ENCODE data around the gene BIN1.
"Not testable (repeated sequence)": the region's sequence is repeated elsewhere in the genome, so short reads cannot be mapped to it uniquely, and the experiment has no call there.

Gene BIN1

DNA sequence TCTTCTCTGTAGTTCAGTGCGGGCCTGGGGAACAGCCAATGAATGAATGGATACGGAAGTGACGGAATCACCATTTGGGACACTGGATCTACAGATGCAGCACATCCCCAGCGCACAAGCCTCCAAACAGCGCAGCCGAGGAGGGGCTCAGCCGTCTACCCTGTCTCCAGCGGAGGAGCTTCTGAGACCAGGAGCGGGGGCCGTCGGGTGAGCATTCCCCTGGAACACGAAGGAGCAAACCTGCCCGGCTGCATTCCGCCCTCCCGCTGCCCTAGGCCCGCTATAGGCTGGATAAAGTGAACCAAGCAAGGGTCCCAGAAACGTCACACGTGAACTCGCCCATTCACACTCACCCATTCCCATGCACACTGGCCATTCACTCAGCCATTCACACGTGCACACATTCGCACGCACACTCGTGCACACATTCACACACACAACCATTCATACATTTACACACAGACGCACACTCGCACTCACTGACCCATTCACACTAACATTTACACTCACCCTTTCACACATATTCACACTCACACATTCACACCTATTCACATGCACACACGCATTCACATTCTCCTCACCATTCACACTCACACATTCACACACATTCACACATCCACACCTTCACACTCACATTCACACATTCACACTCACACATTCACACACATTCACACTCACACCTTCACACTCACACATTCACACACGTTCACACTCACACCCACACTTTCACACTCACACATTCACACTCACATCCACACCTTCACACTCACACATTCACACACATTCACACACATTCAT lies 63.4 kb downstream of the BIN1 start:
- no peak for DNase-seq

DNA sequence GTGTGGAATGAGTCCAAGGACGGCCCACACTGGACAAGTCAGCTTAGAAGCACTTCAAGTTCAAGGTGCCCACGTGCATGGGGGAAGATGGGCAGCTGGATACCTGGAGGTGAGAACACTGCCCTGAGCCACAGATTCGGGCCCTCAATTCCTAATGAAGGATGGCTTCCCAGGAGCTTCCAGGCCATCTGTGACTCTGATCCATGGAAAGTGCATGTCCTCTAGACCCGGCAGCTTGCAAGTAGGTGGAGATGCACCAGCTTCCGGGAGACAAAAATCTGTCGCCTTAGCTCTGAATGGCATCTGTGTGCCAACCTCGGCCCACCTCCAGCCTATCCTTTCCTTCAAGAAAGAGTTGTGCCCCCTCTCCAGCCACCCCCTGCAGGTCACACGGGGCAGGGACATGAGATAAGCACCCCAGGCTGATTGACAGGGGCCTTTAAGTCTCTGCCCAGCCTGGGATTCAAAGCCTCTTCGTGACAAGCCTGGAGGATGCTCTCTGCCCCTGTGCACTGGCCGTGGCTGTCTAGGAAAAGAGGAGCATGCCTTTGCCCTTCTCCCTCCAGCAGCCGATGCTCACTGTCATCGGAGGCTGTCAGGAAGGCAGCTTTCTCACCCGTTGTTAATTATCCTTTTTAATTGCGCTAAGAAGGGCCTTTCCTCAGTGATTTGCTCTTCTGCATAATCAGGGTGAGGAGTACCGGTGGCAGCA lies 65.5 kb downstream of the BIN1 start:
- DNase-seq, result no peak

DNA sequence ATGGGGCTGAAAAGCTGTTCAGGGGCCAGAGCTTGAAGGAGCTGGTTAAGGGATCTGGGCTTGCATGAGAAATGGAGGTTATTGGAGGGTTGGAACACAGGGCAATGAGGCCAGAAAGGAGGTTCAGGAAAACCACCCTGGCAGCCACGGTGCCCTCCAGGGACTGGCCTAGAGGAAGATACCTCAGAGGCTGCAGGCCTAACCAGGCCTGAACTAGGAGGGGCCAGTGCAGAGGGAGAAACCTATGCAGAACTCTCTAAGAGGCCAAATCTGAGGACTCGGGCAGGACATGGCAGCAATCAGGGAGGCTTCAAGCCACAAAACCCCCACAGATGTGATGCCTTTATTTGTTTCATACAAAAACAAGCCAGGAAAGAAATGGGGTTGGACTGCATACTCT lies 66.8 kb downstream of the BIN1 start:
- no peak for DNase-seq

DNA sequence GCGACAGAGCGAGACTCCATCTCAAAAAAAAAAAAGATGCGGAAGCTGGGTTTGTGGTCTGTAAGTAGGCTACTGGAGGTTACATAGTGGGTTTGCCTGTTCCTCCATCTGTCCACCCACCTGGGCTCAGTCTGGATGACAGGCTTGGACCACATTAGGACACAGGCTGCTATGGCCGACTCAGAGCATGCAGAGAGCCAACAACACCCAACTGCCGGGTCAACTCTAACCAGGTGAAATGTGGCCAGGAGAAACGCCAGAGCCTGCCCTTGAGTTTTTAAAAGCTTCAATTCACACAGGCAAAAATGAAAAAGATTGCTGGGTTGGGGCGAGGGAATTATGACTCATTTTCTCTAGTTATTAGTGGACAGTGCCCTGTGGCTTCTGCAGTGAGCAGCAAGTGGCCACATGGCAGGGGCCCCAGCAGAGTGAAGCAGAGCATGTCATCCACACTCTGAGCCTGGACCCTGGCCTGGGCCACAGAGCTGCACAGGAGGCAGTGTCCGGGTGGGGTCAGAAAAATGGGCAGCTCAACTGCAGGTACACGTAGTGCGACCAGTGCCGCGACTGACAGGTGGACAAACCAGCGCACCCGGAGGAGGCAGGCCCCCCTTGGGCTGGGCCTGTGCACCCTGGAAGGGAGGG lies 67.4 kb downstream of the BIN1 start:
- no peak for DNase-seq

DNA sequence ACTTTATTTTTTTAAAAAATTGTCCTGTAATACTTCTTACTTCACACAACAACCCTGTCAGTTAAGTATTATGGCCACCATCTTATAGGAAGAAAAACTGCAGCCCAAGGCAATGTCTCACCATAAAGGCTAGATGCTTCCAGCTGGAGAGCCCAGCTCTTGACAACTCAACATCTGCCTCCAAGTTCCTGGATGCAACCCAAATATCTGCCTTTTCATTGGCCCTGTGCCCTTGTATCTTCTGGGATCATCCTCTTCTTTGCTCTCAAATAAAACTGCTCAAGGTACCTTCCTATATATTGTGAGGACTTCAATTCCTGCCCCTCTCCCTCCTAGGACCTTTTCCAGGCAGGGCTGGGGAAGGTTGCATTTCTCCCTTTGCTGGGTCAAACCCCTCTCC lies 69.5 kb downstream of the BIN1 start:
- no peak for DNase-seq

DNA sequence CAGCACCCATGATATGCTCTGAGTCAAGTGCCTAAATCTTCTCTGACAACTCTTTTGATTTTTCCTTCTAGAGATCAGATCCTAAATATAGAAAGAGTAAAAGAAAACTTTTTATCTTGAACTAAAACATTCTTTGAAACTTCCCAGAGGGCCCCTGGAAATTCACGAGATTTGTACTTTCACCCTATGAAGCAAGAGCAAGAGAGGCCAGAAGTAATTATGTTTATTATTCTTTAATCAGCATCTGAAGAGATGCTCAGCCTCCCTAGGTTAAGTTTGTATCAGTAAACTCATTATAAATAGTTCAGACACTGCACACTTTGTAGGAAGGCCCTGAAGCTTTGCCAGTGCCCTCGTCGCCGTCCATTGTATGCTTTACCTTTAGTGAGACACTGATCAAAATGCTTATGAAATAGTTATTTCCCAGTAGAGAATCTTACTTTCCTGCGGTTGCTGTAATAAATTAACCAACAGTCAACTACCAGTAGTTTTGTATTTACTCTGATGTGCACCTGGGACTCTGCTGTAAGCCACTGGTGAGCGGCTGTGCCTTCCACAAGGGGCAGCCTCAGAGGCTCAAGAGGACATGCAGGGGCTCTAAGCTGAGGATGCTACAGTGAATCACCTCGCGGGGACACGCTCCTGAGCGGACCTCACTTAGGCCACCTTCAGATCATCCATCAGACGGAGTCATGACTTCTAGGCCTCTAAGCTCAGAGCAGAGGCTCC lies 71.9 kb downstream of the BIN1 start:
- DNase-seq, result no peak

DNA sequence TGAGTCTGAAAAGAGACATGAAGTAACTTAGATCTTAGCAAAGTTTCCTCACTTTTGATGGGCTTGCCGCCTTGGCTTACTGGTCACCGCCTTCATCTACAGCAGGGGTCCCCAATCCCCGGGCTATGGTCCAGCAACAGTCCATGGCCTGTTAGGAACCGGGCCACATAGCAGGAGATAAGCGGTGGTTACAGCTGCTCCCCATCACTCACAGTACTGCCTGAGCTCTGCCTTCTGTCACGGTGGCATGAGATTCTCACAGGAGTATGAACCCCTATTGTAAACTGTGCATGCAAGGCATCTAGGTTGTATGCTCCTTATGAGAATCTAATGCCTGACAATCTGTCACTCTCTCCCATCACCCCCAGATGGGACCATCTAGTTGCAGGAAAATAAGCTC lies 72.9 kb downstream of the BIN1 start:
- DNase-seq, result no peak

DNA sequence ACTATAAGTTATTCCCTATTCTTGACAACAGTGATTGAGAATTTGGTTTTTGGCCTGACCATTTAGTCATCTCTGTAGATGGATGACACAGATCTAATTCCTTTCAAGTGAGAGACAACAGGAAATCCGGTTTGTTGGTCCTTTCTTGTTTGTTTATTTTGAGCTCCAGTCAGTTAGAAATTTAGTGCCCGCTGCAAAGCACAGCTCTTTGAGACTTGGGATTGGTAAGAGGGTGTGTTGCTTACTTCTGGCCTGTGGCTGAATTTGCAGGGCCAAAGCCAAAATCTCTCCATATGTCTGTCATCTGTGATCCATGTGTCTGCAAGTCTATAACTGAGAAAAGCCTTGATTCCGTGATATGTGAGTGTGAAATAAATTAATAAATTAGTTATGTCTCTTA lies 74.3 kb downstream of the BIN1 start:
- no peak for DNase-seq

DNA sequence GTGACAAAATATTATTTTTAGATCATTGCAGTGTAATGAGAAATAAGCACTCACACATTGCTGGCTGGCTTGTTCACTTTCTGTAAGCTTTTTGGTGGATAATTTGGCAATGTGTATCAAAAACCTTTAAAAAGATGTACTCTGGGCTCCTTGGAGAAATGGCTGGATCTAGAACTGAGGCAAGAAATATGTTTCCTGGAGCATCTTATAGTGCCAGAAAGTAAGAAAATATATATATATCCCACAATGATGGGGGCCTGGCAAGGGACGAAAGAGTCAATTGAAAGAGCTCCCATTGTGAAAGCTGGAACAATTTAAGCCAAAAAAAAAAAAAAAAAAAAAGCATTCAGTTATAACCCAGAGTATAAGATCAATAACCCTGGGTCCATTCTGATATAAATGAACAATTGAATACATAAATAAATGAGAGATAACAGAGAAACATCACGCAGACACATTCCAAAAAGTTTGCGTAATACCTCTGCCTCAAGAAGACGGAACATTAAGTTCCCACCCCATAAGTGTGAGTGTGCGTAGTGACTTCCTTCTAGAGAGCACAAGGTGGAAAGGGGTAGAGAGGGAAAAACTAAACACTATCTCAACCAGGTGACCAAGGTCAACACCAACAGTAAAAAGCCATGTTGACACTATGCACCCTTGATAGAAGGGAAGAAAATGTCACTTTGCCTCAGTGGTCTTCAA lies 77.5 kb downstream of the BIN1 start:
- DNase-seq, result no peak

DNA sequence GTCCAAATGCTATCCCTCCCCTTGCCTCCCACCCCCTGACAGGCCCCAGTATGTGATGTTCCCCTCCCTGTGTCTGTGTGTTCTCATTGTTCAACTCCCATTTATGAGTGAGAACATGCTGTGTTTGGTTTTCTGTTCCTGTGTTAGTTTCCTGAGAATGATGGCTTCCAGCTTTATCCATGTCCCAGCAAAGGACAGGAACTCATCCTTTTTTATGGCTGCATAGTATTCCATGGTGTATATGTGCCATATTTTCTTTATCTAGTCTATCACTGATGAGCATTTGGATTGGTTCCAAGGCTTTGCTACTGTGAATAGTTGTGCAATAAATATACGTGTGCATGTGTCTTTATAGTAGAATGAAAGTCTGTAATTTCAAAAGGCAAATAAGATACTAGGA lies 78.2 kb downstream of the BIN1 start:
- not testable (repeated sequence) for DNase-seq

DNA sequence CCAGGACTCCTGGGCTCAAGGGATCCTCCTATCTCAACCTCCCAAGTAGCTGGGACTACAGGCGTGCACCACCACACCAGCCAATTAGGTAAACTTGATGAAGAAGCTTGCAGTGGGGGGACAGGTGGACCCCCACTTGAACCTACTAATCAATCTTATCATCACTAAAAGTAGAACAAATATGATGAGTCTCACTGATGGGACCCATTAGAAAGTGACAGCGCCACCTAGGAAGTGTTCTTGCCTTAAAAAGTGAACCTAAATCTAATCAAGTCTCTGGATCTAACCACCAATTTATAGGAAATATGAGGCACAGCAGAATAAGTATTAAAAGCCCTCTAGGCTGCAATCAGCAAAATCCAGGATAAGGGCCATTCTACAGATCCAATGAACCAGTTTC lies 79.2 kb downstream of the BIN1 start:
- DNase-seq, result no peak

DNA sequence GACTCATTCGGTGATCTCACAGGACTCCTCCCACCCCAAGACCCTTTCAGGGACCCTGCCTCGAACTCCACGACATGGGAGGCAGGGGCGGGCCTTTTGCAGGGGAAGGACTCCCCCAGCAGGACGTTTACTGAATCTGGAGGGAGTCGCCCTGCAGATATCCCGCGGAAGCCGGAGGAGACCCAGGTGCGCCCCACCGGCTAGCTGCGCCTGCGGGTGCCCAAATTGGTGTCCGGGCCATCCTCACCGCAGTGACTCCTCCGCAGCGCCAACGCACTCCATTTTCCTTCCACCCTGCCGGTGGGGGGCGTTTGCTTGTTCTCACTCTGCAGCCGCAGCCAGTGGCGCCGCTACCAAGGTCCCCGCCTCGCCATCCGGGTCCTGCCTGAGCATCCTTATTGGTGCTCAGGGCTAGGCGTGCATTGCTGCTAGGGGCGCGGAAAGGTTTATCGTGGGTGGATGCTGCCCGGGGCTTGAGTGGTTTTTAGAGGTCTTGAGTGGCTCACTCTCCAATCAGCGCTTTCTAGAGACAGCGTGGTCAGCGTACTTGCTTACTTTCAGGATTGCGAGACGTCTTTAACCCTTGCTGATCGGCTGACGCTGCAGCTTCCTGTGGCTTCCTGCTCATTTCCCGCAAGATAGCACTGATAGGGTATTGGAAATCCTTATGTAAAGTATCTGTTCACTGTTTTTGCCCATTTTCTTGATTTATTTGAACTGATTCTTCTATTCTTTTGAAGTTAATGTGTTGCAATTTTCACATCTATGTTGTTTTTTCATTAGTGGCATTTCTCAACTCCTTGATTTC lies 81.4 kb downstream of the BIN1 start:
- peak; percentile 65 for DNase-seq

DNA sequence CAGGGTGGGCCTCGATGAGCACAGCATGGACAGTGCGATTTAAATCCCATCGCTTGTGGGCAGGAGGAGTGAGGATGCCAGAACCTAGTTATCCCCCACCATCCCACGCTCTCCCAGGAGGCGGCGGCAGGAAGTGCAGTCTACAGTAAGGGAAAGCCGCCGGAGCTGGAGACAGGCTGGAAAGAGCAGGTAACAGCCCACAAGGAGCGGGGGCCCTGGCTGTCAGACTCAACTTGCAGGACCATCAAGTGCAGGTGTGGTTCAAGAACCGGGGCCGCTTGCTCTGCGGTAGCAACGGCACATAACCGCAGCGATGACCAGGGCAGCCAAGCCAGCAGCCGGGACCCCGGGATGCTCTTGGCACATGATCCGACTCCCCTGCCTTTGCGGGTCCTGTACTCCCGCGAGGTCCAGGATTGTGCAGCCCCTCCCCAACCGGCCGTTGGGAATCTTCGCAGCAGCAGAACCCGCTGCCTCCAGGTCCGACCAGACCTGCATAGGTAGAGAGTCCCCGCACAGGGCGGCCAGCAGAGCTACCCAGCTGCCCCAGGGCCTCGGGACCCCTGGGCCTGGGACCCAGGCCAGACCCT lies 82.1 kb downstream of the BIN1 start:
- no peak for DNase-seq

DNA sequence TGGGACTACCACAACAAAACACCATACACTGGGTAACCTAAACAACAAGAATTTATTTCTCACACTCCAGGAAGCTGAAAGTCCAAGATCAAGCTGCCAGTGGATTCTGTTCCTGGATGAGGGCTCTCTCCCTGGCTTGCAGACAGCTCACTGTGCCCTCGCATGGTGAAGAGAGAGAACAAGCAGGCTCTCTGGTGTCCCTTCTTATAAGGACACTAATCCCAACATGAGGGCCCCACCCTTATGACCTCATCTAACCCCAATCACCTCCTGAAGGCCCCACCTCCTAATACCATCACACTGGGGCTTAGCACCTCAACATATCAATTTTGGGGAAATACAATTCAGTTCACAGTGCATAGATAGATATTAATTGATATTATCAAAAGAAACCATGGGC lies 83.5 kb downstream of the BIN1 start:
- DNase-seq, result no peak

DNA sequence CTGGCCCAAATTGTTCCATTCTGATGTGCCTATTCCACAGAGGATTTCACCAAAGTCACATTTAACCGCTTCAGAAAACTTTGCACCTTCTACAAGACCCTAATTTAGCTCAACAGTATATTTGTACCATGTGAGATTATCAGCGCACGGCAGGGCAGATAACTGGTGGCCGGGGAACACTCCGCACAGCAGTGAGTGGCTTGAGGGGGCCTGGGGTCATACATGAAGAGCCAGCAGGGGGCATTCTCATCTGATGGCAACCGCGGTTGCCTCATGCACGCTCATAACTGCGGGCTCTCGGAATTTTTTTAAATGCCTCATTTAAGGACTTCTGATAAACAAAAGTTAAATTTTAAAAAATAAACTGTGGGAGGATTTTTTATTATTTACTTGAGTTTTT lies 84.1 kb downstream of the BIN1 start:
- no peak for DNase-seq

DNA sequence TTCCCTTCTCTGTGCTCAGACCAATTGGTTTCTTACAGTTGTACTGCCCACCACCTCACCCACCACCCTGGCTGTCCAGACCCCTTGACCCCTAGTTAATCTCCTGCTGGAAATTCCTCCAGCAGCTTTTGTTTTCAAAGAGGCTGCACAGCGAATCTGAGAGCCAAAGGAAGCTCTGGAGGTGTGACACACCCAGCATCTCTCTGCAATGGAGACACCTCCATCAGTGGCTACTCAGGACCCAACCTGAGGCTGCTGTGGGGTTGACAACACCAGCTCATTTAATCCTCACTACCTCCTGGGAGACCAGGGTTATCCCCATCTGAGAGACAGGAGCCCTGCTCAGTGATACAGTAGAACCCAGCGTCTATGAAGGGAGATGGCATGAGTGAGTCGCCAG lies 86.4 kb downstream of the BIN1 start:
- DNase-seq, result no peak

DNA sequence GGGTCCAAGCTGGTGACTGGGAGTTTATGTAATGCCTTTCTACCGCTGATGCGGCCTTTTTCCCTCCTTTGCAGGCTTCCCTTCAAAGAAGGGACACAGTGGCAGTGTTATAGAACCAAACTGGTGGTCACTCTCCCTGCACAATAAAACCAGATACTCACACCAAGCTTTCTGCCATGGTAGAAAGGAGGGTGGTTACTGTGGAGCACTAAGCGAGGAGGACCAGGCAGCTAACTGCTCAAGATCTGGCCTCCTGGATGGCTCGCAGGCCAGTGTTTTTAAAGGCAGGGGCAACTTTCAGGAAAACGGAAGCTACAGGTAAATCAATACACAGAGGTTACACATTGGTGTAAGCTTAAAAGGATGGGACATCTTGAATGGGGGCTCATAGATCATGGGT lies 89.4 kb downstream of the BIN1 start:
- no peak for DNase-seq

DNA sequence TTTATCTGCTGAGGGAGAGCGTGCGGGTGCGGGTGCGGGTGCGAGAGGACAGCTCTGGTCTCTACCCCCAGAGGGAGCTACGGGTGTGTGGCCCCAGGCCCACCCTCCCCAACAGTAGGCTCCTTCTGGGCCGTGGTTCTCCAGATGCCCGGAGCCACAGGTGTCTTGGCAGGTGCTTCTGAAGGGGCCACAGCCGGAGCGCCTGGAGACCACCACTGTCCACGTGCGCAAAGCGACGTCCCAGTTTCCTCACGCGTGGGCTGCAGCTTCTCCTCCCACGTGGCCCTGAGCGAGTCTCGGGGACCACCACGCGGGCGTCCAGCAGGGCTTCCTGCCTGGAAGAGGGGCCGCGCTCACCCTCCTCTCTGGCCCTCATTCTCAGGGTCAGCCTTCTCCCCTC lies 90.6 kb downstream of the BIN1 start:
- no peak for DNase-seq

DNA sequence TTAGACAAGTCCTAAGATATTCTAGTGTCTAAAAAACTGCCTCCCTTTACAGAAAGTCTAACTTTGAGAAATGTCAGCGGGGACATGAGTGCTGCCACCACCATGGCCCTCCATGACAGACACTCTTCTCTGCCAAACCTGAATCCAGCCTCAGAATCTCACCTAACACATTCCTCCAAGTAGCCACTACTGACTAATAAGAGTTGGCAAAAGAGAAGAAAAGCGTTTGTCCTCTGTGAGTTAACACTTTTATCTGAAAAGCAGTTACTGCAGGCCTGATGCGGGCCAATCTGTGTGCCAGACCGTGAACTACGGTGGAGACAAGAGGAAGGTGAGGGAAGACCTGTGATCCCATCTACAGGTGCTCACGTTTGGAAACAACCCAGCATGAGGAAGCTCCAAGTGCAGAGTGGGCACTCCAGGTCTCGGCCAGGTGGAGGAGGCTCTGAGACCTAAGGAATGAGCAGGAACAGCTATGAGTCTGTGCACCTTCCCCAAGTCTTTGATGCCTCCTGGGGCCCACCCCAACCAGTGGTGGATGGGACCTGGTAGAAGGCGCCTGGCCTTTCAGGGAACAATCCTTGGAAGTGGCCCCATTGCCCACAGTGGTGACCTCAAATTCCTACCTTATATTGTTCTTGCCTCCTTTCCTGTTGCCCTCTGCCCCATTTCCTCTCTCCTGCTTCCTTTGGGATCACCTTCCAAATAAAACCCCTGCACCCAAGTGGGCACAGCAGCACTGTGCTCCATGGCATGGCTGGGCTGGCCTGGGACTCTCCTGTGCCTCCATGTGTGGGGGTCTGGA lies 91.6 kb downstream of the BIN1 start:
- no peak for DNase-seq

DNA sequence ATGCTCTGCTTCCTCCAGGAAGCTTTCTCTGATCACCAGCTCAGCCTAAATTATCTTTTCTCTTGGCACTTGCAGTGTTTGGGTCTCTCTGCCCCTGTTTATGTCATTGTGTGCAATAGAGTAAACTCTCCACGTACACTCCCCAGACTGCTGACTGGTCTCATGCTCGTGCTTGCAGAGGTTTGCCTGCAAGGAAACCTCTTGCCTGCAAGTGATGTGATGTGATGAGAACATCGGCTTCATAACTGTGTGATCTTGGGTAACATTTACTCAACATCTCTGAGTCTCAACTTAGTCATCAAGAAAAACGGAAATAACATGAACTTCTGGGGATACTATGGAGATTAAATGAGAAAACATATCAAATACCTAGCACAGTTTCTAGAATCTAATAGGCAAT lies 92.3 kb downstream of the BIN1 start:
- DNase-seq, result no peak

DNA sequence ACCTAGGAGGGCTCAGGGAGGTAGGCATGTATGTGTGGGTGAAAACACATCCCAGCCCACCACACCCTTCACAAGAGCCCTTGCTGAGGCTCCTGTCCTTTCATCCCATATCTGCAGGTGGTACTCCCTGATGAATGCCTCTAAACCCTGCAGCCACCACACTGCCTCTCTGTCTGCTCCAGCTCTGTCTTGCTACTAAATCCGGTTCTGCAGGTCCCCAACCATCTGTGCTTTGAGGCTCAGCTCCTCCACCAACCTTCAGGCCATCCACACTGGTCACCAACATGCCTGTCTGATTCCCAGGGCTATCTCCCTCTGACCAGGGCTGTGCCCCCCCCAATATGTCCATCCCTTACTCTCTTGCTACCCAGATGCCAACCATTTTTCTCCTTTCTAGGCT lies 92.7 kb downstream of the BIN1 start:
- no peak for DNase-seq
